OCI-LY7 (cell line): ENCODE results near the gene FSD1L. TPM values are rescaled to one million over a fixed set of nuclear protein-coding genes. Genes with fewer than 3 reads are reported as not detected.

Source experiments
- BruUV-seq: library from RNA; stranded (reverse); fragments of 400-500 nt; replicated peaks from 2 replicates; lab custom pipeline; 2021; lab: Mats Ljungman, UMichigan
- CTCF ChIA-PET: fragments of 300-600 bp; sonication (Branson Sonifier 250); formaldehyde crosslinking; loops from one replicate; lab custom pipeline; 2022; ENCODE audit warnings: antibody characterized with exemption; ENCODE audit not compliant: unreplicated experiment; lab: Charles Lee
- POLR2A ChIA-PET: fragments of 300-600 bp; sonication (Branson Sonifier 250); formaldehyde crosslinking; loops from one replicate; lab custom pipeline; 2022; ENCODE audit warnings: antibody characterized with exemption; lab: Charles Lee
- DNase-seq: peaks from one replicate; pipeline ENCODE4 v3.0.0-alpha.2; 2015; ENCODE audit warnings: low spot score
- H2AFZ ChIP-seq: fragments of 200-600 bp; sonication (generic), shearing (Covaris generic); 2 replicates; pipeline ENCODE4 v1.6.1; 2014; ENCODE audit warnings: mild to moderate bottlenecking, antibody characterized with exemption, low read length, moderate library complexity
- H3K27ac ChIP-seq: fragments of 200-600 bp; sonication (generic); 2 replicates; pipeline ENCODE4 v1.5.1; 2014; ENCODE audit warnings: mixed run types, low read depth, mild to moderate bottlenecking, moderate library complexity, low read length, inconsistent platforms; ENCODE audit not compliant: poor library complexity, severe bottlenecking
- H3K36me3 ChIP-seq: fragments of 200-600 bp; sonication (generic); 2 replicates; pipeline ENCODE4 v1.6.1; 2014; ENCODE audit warnings: mild to moderate bottlenecking, antibody characterized with exemption, low read length, moderate library complexity, mixed read lengths; ENCODE audit not compliant: insufficient read depth
- H3K4me1 ChIP-seq: fragments of 200-600 bp; sonication (generic); 2 replicates; pipeline ENCODE4 v1.5.1; 2014; ENCODE audit warnings: mild to moderate bottlenecking, low read length; ENCODE audit not compliant: insufficient read depth, poor library complexity, severe bottlenecking
- H3K4me2 ChIP-seq: fragments of 200-600 bp; sonication (generic); 2 replicates; pipeline ENCODE4 v1.6.1; 2014; ENCODE audit warnings: mild to moderate bottlenecking, low read length
- H3K4me3 ChIP-seq: fragments of 200-600 bp; sonication (generic); 2 replicates; pipeline ENCODE4 v1.5.1; 2014; ENCODE audit warnings: mild to moderate bottlenecking, low read depth, low read length; ENCODE audit not compliant: poor library complexity, severe bottlenecking
- H3K79me2 ChIP-seq: fragments of 200-600 bp; sonication (generic); 2 replicates; pipeline ENCODE4 v1.6.1; 2016; ENCODE audit warnings: low read depth, mild to moderate bottlenecking, low read length, moderate library complexity, mixed read lengths; ENCODE audit not compliant: insufficient read depth
- H3K9me2 ChIP-seq: fragments of 200-600 bp; sonication (generic); 2 replicates; pipeline ENCODE4 v1.6.1; 2016; ENCODE audit warnings: mild to moderate bottlenecking, low read length, mixed read lengths; ENCODE audit not compliant: insufficient read depth
- H3K9me3 ChIP-seq: fragments of 200-600 bp; sonication (generic); 2 replicates; pipeline ENCODE4 v1.6.1; 2014; ENCODE audit warnings: mild to moderate bottlenecking, mixed run types, low read length, mixed read lengths
- H4K20me1 ChIP-seq: fragments of 200-600 bp; sonication (generic); 2 replicates; pipeline ENCODE4 v1.6.1; 2014; ENCODE audit warnings: mild to moderate bottlenecking, antibody characterized with exemption, low read length, moderate library complexity, mixed read lengths; ENCODE audit not compliant: insufficient read depth
- EZH2phosphoT487 ChIP-seq: fragments of 200-600 bp; sonication (generic); IDR thresholded peaks from 2 replicates; pipeline ENCODE4 v1.6.1; 2018; ENCODE audit warnings: low read depth, borderline replicate concordance, mild to moderate bottlenecking, mixed run types, antibody characterized with exemption, low read length, moderate library complexity, mixed read lengths
- intact Hi-C: fragments of 100-400 bp; cut with micrococcal nuclease; formaldehyde crosslinking; loops from one replicate; pipeline ENCODE4 v1.10.0; 2022; ENCODE audit not compliant: unreplicated experiment
- total RNA-seq, 2 experiments: library from RNA; depleted of rRNA in 1 of 2; stranded (reverse); fragments of >200 nt in 1 of 2; shearing (Covaris generic) in 1 of 2; gene quantifications; 2 replicates each; pipeline ENCODE4 v1.2.3, GENCODE V29; 2014 to 2022
- TF ChIP-seq, protein P1 (sequence below): fragments of 200-600 bp; sonication (generic); conservative IDR thresholded peaks from 2 replicates; pipeline ENCODE4 v1.5.1; 2014; ENCODE audit warnings: mild to moderate bottlenecking, antibody characterized with exemption, low read length, moderate library complexity, mixed read lengths

Gene FSD1L
- total RNA-seq, 2 experiments from 2014 or later, result 4.4 to 7.9 TPM

DNA sequence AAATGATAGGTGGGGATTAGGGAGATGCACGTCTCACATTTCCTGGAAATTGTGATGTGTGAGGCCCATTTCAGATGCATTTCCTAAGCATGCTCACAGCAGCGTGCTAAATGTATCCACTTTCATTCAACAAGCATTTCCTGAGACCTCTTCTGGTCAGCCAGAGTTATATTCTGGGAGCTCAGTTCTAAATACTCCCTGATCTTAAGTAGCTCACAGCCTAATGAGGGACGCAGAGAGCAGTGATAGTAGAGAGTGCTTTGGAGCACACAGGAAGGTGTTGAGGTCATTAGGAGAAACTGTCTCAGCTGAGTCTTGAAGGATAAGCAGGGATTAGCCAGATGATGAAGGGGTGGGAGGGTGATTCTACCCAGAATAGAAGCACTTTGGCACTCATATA lies 46.2 kb upstream of the FSD1L start:
- POLR2A ChIA-PET, result interaction anchor here (0.5 to 1.1 kb wide), 5 partner anchors 10 to 241 kb away, joined by 3 to 5 read pairs (median 3); no protein-coding TSS in a partner anchor
- BruUV-seq, result no TSS peak
- H3K4me1 ChIP-seq, result peaks cover 56% of the 10 kb centered on the region
- H3K9me2 ChIP-seq, result no peaks in the 10 kb centered on the region
- H3K79me2 ChIP-seq, result no peaks in the 10 kb centered on the region
- DNase-seq, result peak; percentile 31
- H4K20me1 ChIP-seq, result no peaks in the 10 kb centered on the region
- intact Hi-C loops, result no loop called here
- no peak overlapping the region for H3K4me3 ChIP-seq
- CTCF ChIA-PET, result interaction anchor here (1.2 kb wide), 1 partner anchor 158 kb away, joined by 3 read pairs; no protein-coding TSS in a partner anchor
- H2AFZ ChIP-seq, result no peak overlapping the region; the same call in 1 of the 2 replicates
- no peak for TF ChIP-seq EZH2phosphoT487
- TF ChIP-seq, protein P1, sequence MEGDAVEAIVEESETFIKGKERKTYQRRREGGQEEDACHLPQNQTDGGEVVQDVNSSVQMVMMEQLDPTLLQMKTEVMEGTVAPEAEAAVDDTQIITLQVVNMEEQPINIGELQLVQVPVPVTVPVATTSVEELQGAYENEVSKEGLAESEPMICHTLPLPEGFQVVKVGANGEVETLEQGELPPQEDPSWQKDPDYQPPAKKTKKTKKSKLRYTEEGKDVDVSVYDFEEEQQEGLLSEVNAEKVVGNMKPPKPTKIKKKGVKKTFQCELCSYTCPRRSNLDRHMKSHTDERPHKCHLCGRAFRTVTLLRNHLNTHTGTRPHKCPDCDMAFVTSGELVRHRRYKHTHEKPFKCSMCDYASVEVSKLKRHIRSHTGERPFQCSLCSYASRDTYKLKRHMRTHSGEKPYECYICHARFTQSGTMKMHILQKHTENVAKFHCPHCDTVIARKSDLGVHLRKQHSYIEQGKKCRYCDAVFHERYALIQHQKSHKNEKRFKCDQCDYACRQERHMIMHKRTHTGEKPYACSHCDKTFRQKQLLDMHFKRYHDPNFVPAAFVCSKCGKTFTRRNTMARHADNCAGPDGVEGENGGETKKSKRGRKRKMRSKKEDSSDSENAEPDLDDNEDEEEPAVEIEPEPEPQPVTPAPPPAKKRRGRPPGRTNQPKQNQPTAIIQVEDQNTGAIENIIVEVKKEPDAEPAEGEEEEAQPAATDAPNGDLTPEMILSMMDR, result peak; percentile 28; the same call in 1 of the 2 replicates
- H3K36me3 ChIP-seq, result no peaks in the 10 kb centered on the region
- peak overlapping the region; percentile 4; the same call in 1 of the 2 replicates for H3K4me2 ChIP-seq
- no peak overlapping the region for H3K27ac ChIP-seq
- peaks cover under 1% of the 10 kb centered on the region; the same call in 1 of the 2 replicates for H3K9me3 ChIP-seq

DNA sequence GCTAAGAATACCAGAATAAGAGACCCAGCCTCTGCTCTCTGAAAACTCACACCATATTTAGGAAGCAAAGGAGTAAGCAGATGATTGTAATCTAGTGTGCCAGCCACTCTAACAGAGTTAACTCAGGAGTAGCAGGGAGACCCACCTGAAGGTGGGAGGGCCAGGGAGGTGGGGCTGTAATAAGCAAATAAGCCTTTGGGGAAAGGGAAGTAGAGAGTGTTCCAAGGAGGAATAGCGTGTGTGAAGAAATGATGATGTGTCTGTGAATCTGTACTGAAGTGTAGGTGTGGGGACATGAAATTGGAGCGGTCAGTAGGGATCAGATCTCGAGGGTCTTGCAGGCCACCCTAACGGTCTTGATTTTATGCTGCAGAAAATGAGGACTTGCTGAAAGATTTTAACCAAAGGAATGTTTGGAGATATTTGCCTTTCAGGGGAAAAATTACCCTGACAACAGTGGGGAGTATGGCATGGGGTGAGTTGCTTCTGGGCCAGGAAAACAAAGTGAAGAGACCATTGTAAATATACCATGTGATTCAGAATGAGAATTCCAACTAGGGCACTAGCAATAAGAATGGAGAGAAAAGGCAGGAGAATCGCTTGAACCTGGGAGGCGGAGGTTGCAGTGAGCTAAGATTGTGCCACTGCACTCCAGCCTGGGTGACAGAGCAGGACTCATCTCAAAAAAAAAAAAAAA lies 44.1 kb upstream of the FSD1L start:
- H3K36me3 ChIP-seq, result no peaks in the 10 kb centered on the region
- no peak overlapping the region for H3K27ac ChIP-seq
- no peaks in the 10 kb centered on the region for H4K20me1 ChIP-seq
- peaks cover 56% of the 10 kb centered on the region for H3K4me1 ChIP-seq
- no peak for TF ChIP-seq EZH2phosphoT487
- TF ChIP-seq, protein P1, result no peak
- ChIA-PET CTCF (no interaction called here), POLR2A (interaction anchor here (0.6 to 2.1 kb wide), 7 partner anchors 8 to 1586 kb away, joined by 3 to 7 read pairs (median 3); no protein-coding TSS in a partner anchor)
- BruUV-seq, result no TSS peak
- H3K4me2 ChIP-seq, result peak overlapping the region; percentile 47
- peak overlapping the region; percentile 39; the same call in 1 of the 2 replicates for H2AFZ ChIP-seq
- intact Hi-C loops, result no loop called here
- H3K4me3 ChIP-seq, result no peak overlapping the region
- peaks cover 7% of the 10 kb centered on the region; the same call in 1 of the 2 replicates for H3K9me3 ChIP-seq
- no peak for DNase-seq
- no peaks in the 10 kb centered on the region for H3K79me2 ChIP-seq
- no peaks in the 10 kb centered on the region for H3K9me2 ChIP-seq
